H7 (cell line): ENCODE data around the gene CEP135. TPM values are rescaled to one million over a fixed set of nuclear protein-coding genes. Genes with fewer than 3 reads are reported as not detected.
A peak's percentile ranks its signal among the peaks of the same experiment; 100 is the strongest.
"Not testable (repeated sequence)": the region's sequence is repeated elsewhere in the genome, so short reads cannot be mapped to it uniquely, and the experiment has no call there.

Experiments used
- DNase-seq: peaks from one replicate; pipeline ENCODE4 v3.0.0; 2012
- H3K27me3 ChIP-seq: 2 replicates; pipeline ENCODE4 v1.6.0; 2011; ENCODE audit warnings: mild to moderate bottlenecking, low read length; ENCODE audit not compliant: control insufficient read depth, insufficient read depth
- H3K36me3 ChIP-seq: replicated peaks from 2 replicates; pipeline ENCODE4 v1.5.1; 2011; ENCODE audit warnings: low read length; ENCODE audit not compliant: control insufficient read depth, insufficient read depth
- H3K4me3 ChIP-seq: 2 replicates; pipeline ENCODE4 v1.5.1; 2011; ENCODE audit warnings: low read depth, mild to moderate bottlenecking, control low read depth, low read length, moderate library complexity; ENCODE audit not compliant: insufficient read depth
- total RNA-seq: library from RNA; depleted of rRNA; stranded (reverse); fragments of >200 nt; shearing (Covaris generic); gene quantifications from 2 replicates; pipeline ENCODE4 v1.2.3, GENCODE V29; 2014

Gene CEP135
- total RNA-seq, 1 experiment from 2014 or later, result 6.4 TPM

DNA sequence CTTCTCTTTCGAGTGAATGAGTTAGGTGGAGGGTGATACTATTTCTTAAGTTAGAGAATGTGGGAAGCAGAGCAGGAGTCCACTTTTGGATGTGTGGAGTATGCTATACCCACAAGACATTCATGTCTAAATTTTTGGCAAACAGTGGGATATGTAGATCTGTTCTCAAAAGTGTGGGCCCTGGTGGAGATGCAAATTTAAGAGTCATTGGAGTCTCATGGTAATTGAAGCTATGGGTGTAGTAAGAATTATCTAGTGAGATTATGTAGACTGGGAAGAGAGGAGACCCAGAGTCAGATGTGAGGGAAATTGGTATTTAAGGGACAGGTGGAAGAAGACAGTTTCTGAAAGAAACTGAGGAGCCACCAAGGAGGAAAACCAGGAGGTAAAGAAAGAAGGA lies 7.0 kb downstream of the CEP135 start:
- DNase-seq, result no peak
- Histone ChIP-seq H3K36me3 (no peaks in the 10 kb centered on the region; the same call in 1 of the 2 replicates), H3K27me3 (no peaks in the 10 kb centered on the region), H3K4me3 (no peak overlapping the region)

DNA sequence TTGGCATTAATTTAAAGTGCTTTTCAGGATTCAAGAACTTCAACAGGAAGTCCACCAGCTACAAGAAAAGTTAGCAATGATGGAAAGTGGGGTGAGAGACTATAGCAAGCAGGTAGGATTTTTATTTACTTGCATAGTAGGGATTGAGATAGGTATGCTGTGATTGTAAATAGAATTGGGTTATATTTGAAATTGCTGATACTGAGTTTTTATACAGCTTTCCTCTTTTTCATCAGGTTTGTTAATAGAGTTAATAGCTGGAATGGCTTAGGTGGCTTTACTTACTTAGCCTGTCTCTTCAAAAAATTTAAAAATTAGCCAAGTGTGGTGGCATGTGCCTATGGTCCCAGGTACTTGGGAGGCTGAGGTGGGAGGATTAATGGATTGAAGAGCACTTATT lies 10.9 kb downstream of the CEP135 start:
- no peak for DNase-seq
- no peaks in the 10 kb centered on the region for H3K36me3 ChIP-seq
- H3K4me3 ChIP-seq, result no peak overlapping the region
- H3K27me3 ChIP-seq, result no peaks in the 10 kb centered on the region

DNA sequence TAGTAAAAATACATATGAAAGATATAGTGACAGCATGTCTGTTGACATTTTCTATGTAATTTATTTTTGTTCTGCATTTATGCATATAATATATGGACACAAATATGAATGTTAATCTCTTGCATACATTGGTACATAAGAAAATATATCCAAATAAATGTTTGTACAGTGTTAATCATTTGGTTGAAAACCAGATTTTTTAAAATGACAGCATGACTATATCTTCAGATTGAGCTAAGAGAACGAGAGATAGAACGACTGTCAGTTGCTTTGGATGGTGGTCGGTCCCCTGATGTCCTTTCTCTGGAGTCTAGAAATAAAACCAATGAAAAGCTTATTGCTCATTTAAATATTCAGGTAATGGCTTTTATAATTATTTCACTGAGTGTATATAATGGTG lies 15.3 kb downstream of the CEP135 start:
- DNase-seq, result no peak
- no peaks in the 10 kb centered on the region for H3K27me3 ChIP-seq
- 0 out of 2 replicates have a peak, but pooled peaks cover 1% of the 10 kb centered on the region for H3K36me3 ChIP-seq
- no peak overlapping the region for H3K4me3 ChIP-seq

DNA sequence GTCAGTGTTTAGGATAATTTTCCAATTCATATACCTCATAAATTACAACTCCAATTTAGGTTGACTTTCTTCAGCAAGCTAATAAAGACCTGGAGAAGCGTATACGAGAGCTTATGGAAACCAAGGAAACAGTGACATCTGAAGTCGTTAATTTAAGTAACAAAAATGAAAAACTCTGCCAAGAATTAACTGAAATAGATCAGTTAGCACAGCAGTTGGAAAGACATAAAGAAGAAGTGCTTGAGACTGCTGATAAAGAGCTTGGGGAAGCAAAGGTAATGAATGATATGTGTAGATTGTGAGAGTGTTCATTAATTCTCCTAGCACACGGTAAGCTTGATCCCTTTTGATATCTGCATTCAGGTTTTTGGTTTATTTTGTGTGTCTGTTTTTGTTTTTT lies 16.8 kb downstream of the CEP135 start:
- H3K4me3 ChIP-seq, result no peak overlapping the region
- no peak for DNase-seq
- 0 out of 2 replicates have a peak, but pooled peaks cover 1% of the 10 kb centered on the region for H3K36me3 ChIP-seq
- H3K27me3 ChIP-seq, result no peaks in the 10 kb centered on the region

DNA sequence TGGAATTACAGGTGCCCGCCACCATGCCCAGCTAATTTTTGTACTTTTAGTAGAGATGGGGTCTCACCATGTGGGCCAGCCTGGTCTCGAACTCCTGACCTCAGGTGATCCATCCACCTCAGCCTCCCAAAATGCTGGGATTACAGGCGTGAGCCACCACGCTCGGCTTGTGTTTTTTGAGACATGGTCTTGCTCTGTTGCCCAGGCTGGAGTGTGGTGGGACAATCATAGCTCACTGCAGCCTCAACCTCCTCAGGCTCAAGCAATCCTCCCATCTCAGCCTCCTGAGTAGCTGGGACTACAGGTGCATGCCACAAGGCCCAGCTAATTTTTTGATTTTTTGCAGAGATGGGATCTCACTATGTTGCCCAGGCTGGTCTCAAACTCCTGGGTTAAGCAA lies 17.6 kb downstream of the CEP135 start:
- not testable (repeated sequence) for H3K36me3 ChIP-seq, H3K4me3 ChIP-seq, DNase-seq, H3K27me3 ChIP-seq

DNA sequence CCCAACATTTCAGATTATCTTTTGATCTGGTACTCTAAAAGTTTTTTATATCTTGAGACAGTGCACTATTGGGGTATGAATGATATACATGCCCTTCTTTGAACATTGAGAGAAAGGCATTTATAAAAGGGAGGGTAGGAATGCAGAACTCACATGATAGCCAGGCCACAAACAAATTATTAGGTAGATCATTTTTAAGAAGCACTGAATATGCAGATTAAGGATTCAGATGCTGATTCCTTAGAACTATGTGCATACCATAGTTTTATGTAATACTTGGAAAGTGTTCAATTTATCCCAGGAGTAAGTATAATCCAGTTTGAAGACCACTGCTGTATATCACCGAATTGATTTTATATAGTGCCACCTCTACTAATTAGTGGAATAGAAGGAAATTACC lies 18.6 kb downstream of the CEP135 start:
- DNase-seq, result no peak
- Histone ChIP-seq H3K4me3 (no peak overlapping the region), H3K27me3 (no peaks in the 10 kb centered on the region), H3K36me3 (0 out of 2 replicates have a peak, but pooled peaks cover 1% of the 10 kb centered on the region)

DNA sequence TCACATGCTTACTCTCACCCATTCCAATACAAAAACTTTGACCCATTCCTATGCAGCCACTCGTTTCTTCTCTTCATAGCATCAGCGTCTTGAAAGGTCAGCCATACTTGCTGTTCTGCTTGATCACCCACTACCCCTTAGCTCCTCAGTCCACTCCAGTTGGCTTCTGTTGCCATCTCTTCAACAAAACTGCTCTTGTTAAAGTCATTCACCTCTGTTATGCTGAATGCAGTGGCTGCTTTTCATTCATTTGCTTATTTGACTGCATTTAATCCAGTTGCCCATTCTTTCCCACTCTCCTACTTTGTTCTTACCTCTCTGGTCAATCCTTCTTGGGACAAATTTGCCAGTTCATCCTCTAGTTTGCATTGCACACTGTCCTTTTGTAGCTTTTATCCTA lies 24.9 kb downstream of the CEP135 start:
- DNase-seq, result peak; percentile 10
- H3K27me3 ChIP-seq, result no peaks in the 10 kb centered on the region
- no peak overlapping the region for H3K4me3 ChIP-seq
- no peaks in the 10 kb centered on the region for H3K36me3 ChIP-seq

DNA sequence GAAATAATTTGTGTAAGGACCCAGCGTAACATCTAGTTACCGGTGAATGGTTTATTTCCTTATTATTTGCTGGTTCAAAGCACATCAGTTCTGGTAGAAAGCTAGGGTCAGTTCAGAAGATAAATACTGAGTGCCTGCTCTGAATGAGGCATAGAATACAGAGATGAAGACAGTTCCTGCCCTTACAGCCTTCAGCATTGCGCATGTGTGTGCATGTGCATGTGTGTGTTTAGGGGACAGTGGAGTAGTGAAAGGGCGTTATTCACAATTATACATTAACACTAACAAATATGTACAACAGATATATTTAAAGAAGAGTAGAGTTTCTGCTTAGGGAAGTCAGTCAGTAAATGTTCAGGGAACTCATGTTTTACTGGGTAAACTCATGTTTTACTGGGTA lies 29.1 kb downstream of the CEP135 start:
- Histone ChIP-seq H3K27me3 (no peaks in the 10 kb centered on the region), H3K36me3 (no peaks in the 10 kb centered on the region), H3K4me3 (no peak overlapping the region)
- DNase-seq, result no peak

DNA sequence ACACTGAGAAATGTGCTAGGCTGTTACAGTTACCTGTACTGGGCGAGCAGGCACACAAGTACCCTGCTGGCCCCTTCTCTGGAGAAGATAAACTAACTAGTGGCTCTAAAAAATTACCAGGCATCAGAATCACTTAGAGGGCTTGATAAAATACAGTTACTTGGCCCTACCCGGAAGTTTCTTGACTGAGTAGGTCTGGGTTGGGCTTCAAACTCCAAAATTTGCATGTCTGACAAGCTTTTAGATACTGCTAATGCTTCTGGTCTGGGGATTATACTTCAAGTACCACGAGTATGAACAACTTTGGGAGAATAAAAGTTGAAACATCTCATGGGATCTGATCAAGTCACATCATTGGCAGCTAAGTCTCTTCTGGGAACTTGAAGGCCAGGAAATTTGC lies 30.8 kb downstream of the CEP135 start:
- DNase-seq, result no peak
- Histone ChIP-seq H3K27me3 (no peaks in the 10 kb centered on the region), H3K4me3 (no peak overlapping the region), H3K36me3 (no peaks in the 10 kb centered on the region)

DNA sequence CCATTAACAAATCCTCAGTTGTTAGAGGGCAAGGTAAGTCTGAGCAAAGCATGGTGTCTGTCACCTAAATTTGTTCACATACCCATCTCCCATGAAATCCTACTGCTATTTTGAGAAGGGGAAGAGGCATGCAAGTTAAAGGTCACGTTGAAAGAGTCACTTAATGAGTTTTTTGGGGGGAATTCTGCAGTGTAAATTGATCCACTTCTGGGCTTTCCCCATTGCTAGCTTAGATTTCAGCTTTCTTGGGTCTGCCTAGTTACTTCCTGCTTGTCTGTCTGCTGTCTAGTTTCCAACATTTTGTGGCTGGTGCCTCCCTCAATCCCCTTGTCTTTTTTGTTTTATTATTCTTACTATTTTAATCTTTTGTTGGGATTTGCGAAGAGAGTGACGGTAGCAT lies 32.0 kb downstream of the CEP135 start:
- DNase-seq, result no peak
- Histone ChIP-seq H3K4me3 (no peak overlapping the region), H3K36me3 (no peaks in the 10 kb centered on the region; the same call in 1 of the 2 replicates), H3K27me3 (no peaks in the 10 kb centered on the region)

DNA sequence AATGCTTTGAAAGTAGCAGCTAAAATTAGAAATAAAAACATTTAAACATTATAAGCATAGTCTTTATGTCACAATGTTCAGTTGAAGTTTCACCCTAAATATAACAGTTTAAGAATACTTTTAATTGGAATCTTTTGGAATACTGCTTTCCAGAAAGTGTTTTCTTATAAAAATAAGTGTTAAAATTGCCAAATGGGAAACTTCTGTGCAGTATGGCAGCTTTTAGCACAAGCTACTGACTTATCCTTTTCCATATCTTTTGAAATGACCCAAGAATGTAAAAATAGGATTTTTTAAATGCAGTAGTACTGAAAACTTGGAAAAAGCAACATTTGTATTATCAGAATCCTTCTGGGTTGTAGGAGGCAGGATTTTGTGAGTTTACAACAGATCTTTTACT lies 34.2 kb downstream of the CEP135 start:
- DNase-seq, result no peak
- Histone ChIP-seq H3K36me3 (no peaks in the 10 kb centered on the region; the same call in 1 of the 2 replicates), H3K27me3 (no peaks in the 10 kb centered on the region), H3K4me3 (no peak overlapping the region)

DNA sequence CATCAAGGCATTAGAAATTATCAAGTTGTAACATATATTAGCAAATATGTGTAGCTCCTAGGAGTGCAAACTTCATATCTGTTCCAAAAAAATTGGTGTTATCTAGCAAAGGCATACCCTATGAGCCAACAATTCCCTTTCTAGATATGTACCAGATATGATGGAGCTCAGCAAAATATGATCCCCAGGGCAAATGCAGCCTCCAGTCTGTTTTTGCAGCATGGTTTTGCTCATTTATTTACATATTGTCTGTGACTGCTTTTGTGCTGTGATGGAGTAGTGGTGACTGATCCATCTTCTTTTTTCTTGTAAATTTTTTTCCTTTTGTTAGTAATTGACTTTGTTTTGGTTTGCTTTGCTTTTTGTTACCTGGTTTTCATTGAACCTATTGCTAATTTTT lies 41.0 kb downstream of the CEP135 start:
- no peak overlapping the region for H3K4me3 ChIP-seq
- H3K27me3 ChIP-seq, result no peaks in the 10 kb centered on the region
- no peaks in the 10 kb centered on the region; the same call in 1 of the 2 replicates for H3K36me3 ChIP-seq
- no peak for DNase-seq

DNA sequence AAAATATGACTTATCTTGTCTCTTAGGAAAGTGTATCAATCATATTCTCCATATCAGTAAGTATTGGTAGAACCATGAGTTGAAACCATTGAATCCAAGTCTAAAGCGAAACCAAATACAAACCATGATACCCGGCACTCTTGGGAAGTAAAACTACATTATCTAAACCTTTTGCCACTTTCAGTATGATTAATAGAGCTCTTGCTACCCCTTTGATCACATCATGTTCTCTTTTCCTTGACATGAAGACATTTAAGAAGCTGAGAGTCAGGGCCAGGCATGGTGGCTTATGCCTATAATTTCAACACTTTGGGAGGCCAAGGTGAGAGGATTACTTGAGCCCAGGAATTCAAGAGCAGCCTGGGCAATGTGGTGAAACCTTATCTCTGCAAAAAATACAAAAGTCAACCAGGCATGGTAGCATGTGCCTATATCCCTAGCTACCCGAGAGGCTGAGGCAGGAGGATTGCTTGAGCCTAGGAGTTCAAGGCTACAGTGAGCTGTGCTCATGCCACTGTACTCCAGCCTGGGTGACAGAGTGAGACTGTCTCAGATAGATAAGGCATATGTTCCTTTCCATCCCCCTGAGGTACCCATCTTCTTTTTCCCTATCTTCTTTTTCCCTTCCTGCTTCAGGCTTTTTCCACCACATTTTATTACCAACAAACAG lies 45.4 kb downstream of the CEP135 start:
- Histone ChIP-seq H3K36me3 (no peaks in the 10 kb centered on the region), H3K4me3 (no peak overlapping the region), H3K27me3 (no peaks in the 10 kb centered on the region)
- DNase-seq, result no peak

DNA sequence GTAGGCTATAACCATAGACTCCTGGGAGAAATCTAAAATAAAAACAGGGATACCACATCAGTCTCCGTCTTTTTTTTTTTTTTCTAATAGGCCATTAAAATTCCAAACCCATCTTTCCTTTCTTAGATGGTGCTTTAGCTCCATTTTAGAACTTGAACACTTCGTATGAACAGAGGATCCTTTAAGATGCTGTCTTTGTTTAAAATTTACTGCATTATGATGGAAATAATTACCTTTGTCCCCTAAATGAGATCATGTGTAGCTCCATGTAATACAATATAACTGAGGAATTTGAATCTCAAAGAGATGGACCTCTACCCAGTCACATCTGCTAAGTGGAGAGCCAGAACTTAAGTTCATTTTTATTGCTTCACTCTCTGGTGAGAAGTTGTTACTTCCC lies 47.9 kb downstream of the CEP135 start:
- Histone ChIP-seq H3K4me3 (no peak overlapping the region), H3K36me3 (no peaks in the 10 kb centered on the region)

DNA sequence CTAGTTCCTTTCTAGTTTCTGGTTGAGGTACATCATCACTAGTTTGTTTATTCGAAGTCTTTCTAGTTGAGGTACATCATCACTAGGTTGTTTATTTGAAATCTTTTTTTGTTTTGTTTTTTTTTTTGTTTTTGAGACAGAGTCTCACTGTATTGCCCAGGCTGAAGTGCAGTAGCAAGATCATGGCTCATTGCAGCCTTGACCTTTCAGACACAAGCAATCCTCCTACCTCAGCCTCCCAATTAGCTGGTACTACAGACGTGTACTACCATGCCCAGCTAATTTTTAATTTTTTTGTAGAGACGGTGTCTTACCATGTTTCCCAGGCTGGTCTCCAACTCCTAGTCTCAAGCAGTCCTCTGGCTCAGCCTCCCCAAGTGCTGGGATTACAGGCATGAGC lies 54.9 kb downstream of the CEP135 start:
- DNase-seq, result no peak
- Histone ChIP-seq H3K36me3 (no peaks in the 10 kb centered on the region), H3K4me3 (no peak overlapping the region), H3K27me3 (no peaks in the 10 kb centered on the region)

More for the DNA sequence above, 47.9 kb downstream of the CEP135 start:
- DNase-seq, result no peak
- no peaks in the 10 kb centered on the region for H3K27me3 ChIP-seq

DNA sequence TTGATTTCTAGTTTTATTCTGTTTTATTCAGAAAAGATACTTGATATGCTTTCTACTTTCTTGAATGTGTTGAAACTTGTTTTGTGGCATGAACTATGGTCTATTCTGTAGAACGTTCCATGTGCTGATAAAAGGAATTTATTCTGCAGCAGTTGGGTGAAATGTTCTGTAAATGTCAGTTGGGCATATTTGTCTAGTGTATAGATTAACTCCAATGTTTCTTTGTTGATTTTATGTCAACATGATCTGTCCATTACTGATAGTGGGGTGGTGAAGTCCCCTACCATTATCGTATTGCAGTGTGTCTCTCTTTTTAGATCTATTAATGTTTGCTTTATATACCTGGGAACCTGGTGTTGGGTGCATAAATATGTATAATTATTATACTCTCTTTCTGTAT lies 55.5 kb downstream of the CEP135 start:
- no peaks in the 10 kb centered on the region for H3K36me3 ChIP-seq
- no peak for DNase-seq
- no peak overlapping the region for H3K4me3 ChIP-seq
- H3K27me3 ChIP-seq, result no peaks in the 10 kb centered on the region
